G401.6 (cell line): ENCODE results near the gene CCR1.
"Not testable (repeated sequence)": the region's sequence is repeated elsewhere in the genome, so short reads cannot be mapped to it uniquely, and the experiment has no call there.

Source experiments
- FAIRE-seq: peaks from 2 replicates; lab custom pipeline; 2012; peaks lifted over from hg19 to GRCh38; lab: Jason Lieb, UNC

The CCR1 gene

GRCh38 chr3:46163556-46164041, 44.5 kb downstream of the CCR1 start:
- no peak for FAIRE-seq

- no peak for FAIRE-seq
These were observed 45.0 kb downstream of the CCR1 start for GRCh38 chr3:46162975-46163555.

- FAIRE-seq: not testable (repeated sequence)
These were observed 50.4 kb downstream of the CCR1 start for GRCh38 chr3:46157685-46158084.

GRCh38 chr3:46154311-46154710, 53.8 kb downstream of the CCR1 start:
- no peak for FAIRE-seq
